Stromal cell of bone marrow (primary cell): ENCODE data around the gene TAOK3.
A peak's percentile ranks its signal among the peaks of the same experiment; 100 is the strongest.
"Not testable (repeated sequence)": the region's sequence is repeated elsewhere in the genome, so short reads cannot be mapped to it uniquely, and the experiment has no call there.

Source experiments
- DNase-seq: peaks from one replicate; pipeline ENCODE4 v3.0.0-alpha.2; 2012; ENCODE audit warnings: low read depth

The TAOK3 gene

DNA sequence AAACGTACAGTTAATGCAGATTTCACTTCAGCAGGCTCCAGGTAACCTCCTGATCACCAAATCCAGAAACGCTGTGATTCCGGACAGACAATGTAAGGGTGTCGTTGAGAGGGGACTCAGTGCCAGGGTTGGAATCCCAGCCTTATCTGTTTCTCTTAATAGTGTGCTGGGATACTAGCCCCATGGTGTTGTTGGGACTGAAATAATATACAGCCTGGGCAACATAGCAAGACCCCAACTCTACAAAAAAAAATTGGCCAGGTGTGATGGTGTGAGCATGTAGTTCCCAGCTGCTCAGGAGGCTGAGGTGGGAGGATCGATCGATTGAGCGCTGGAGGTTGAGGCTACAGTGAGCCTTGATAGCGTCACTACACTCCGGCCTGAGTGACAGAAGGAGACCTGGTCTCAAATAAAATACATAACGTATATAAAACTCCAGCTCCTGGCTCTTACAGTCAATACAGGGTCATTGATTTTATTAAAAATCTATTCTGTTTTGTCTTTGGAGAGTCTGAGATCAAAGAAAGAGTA lies 235.5 kb downstream of the TAOK3 start:
- DNase-seq: no peak

- DNase-seq: peak; percentile 29
Observed at GRCh38 chr12:118136559-118137003, 236.1 kb downstream of the TAOK3 start.

DNA sequence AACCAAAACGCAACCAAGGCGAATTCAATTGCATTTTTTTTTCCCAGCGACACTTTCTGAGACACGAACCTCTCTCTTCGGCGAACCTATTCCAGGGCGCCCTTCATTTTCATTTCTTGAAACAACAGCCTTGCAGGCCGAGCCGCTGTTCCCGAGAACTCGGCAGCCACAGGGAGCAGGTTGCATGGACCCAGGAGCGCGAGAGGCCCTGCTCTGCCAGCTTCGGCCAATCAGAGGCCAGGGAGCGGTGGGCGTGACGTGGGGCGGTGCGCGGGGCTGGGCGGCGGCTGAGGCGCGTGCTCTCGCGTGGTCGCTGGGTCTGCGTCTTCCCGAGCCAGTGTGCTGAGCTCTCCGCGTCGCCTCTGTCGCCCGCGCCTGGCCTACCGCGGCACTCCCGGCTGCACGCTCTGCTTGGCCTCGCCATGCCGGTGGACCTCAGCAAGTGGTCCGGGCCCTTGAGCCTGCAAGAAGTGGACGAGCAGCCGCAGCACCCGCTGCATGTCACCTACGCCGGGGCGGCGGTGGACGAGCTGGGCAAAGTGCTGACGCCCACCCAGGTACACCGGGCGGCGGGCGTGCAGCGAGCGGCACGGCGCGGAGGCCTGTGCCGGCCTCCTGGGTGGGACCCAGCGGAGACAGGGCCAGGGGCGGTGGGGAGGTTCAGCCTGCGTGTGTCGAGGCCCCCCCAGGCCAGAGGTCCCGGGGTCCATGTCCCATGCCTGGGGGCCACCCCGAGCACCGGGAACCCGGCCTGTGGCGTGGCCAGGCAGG lies 236.7 kb downstream of the TAOK3 start, which contains the start of gene PEBP1:
Gene PEBP1, plus strand, starts transcription at position 337 of the 771 bp plus-strand sequence. Its CDS starts 86 bp downstream, at position 423.
- peak; percentile 86 for DNase-seq

GRCh38 chr12:118129436-118129835 lies 243.3 kb downstream of the TAOK3 start:
- DNase-seq: not testable (repeated sequence)

DNA sequence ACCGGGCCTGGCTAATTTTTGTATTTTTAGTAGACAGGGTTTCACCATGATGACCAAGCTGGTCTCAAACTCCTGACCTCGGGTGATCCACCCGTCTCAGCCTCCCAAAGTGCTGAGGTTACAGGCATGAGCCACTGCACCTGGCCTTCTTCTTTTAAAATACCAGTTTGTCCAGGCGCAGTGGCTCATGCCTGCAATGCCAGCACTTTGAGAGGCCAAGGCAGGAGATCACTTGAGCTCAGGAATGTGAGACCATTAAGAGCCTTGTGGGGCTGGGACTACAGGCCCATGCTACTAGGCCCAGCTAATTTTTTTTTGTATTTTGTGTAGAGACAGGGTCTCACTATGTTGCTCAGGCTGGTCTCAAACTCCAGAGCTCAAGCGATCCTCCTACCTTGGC lies 244.8 kb downstream of the TAOK3 start:
- no peak for DNase-seq

- DNase-seq: no peak
Observed at GRCh38 chr12:118126119-118126757, 246.5 kb downstream of the TAOK3 start.

DNA sequence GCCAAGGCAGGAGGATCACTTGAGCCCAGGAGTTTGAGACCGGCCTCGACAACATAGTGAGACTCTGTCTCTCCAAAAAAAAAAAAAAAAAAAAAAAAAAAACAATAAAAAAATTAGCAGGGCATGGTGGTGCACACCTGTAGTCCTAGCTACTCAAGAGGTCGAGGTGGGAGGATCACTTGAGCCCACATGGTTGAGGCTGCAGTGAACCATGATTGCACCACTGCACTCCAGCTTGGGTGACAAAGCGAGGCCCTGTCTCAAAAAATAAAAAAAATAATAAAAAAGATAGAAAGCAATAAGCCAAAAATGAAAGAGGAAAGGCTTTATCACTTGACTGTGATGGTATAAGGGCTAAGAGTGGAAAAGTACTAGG lies 247.0 kb downstream of the TAOK3 start:
- no peak for DNase-seq

DNA sequence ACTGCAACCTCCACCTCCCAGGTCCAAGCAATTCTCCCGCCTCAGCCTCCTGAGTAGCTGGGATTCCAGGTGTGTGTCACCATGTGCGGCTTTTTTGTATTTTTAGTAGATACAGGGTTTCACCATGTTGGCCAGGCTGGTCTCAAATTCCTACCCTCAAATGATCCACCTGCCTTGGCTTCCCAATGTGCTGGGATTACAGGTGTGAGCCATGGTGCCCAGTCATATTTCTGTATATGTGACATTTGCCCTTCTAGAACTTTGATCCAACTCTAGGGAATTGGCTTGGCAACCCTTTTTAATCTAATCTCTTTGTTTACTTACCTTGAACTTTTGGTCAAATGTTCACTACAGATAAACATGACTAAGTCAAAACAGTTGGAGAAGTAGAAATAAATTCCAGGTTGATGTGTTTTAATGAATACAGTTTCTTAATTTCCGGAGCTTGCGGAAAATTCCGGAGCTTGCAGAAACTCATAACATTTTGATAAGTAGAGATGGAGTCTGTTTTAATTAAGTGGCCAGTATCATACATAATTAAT lies 248.3 kb downstream of the TAOK3 start:
- DNase-seq: no peak

DNA sequence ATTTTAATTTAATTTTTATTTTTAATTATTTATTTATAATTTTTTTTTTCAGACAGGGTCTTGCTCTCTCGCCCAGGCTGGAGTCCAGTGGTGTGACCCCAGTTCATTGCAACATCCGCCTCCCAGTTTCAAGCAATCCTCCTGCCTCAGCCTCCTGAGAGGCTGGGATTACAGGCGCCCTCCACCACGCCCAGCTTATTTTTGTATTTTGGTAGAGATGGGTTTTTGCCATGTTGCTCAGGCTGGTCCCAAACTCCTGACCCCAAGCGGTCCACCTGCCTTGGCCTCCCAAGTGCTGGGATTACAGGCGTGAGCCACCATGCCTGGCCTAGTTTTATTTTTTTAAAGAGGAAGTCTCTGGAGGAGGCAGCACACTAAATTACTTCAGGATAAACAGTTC lies 250.4 kb downstream of the TAOK3 start:
- no peak for DNase-seq

DNA sequence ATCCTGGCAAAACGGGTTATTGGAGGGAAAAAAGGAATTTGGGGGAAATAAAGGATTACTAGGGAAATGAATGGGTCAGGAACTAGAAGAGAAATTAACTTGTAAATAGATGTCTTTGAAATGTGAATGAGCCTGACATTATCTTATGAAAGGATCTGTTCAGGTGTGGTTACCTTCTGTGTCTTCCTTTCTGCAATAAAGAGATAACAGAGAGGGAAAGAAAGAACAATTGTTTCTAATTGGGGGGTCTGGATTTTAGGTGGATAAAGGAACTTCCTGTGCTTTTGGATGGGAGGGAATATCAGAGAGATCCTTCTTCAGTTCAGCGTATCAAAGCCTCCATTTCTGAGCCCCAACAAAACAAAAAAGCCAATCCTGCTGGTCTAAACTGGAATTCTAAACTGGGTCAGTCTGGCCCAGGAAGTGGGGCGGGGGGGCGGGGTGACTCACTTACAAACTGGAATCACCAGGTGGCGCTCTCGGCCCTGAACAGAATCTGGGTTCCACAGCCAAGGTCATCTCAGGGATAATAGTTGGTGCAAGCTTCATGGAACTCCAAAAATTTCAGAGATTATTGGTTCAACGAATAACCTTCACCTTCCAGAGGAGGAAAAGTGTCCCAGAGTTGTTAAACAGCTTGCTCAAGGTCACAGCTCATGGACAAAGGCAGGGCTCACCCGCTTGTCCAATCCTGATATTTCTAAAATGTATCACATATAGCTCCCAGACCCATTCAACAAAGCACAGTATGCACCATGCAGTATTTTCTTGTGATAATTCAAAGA lies 251.9 kb downstream of the TAOK3 start:
- peak; percentile 45 for DNase-seq

DNA sequence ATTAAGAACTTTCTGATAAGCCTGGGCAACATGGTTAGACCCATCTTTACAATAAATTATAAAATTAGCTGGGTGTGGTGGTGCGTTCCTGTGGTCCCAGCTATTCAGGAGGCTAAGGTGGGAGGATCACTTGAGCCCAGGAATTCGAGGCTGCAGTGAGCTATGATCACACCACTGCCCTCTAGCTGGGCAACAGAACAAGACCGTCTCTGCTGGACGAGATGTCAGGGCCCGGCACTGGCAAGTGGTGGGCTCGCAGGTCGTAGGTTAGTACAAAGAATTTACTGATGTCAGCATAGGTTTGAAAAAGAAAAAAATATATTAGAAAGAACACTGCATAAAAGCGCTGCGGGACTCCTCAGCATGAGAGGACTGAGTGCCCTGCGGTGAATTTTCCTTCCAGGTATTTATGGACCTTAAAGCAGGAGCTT lies 253.2 kb downstream of the TAOK3 start:
- no peak for DNase-seq

DNA sequence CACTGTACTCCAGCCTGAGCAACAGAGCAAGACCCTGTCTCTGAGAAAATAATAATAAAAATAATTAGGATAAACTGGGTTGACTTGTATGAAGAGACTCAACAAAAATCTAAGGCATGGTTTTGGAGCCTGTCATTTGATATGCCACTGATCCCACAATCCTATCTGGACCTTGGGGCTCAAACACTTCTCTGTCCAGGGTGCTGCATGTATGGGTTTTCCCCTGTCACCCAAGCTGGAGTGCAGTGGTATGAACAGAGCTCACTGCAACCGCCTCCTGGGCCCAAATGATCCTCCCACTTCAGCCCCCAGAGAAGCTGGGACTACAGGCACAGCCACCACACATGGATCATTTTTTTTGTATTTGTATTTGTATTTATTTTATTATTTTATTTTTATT lies 263.6 kb downstream of the TAOK3 start:
- DNase-seq: no peak

- DNase-seq: no peak
Observed at GRCh38 chr12:118107694-118108093, 265.0 kb downstream of the TAOK3 start.

- no peak for DNase-seq
Observed at GRCh38 chr12:118107011-118107410, 265.7 kb downstream of the TAOK3 start.

- DNase-seq: peak; percentile 21
Observed at GRCh38 chr12:118103601-118104382, 268.9 kb downstream of the TAOK3 start, which contains the start of gene VSIG10. Gene VSIG10, minus strand, starts transcription at chr12:118104011. Its CDS starts 340 bp downstream, at chr12:118103671.

DNA sequence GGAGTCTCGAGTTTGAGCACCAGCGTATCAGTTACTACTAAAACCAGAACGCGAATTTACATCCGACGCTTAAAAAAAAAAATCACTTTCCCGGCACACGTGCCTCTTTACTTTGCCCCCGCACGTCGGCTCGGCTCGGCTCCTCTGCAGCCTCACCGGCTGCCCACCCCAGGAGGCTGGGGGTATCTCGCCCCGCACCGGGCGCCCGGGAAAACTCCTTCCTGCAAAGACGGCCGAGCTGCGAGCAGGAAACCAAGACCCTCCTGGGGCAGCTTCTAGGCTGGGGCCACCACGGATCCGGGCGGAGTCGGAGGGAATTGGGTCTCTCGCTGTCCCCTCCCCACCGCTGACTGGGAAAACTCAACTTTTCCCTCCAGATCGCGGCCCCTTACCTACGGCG lies 269.5 kb downstream of the TAOK3 start:
- DNase-seq: no peak

DNA sequence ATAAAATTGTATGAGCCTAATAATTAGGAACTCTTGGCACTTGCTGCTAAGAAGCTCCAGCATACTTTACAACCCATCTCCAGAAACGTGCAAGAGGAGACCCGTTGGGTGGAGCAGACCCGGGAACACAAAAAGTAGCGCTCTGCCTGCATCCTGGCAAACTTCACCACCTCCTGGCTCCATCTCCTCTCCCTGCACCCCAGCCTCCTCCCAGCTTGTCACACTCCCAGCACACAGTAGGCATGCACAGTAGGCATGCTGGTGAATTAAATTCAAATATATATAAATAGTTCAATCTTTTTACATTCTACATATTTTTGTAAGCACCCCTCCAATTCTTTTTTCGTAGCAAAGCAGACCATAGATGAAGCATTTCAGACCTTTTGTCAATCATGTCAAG lies 270.1 kb downstream of the TAOK3 start:
- DNase-seq: no peak

DNA sequence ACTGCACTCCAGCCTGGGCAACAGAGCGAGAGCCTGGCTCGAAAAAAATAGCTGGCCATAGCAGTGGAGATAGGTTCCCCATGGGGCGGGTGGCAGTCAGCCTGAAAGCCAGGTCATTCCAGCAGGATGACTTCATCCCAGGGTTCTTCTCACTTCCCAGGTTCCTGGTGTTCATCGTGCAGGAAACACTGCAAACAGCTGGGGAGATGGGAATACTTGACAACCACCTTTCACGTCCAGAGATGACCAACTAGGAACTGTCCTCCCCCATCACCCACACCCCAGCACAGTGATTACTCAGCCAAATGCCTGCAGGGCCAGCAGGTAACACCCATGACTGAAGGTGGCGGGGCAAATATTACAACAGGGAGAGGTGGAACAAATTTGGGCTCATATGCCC lies 270.6 kb downstream of the TAOK3 start:
- DNase-seq: no peak

- no peak for DNase-seq
Observed at GRCh38 chr12:118101051-118101450, 271.7 kb downstream of the TAOK3 start.
